Measurements from ENCODE around the gene ATF3. TPM values are rescaled to one million over a fixed set of nuclear protein-coding genes. Genes with fewer than 3 reads are reported as not detected.

The ATF3 gene
- polyA plus RNA-seq, 3 donors = 10.4 to 227 (median 13.3) TPM

- H3K4me3 ChIP-seq (replicated peaks in 1 of 3; ENCODE audit: low read depth in 2 of 3, low read length in 3 of 3) = no peak overlapping the region
- H4K20me1 ChIP-seq (ENCODE audit: insufficient read depth, low read length) = no peaks in the 10 kb centered on the region
- H3K79me2 ChIP-seq (ENCODE audit: insufficient read depth, low read length) = no peaks in the 10 kb centered on the region
- no CpG with 5 or more reads among the region's 7 CpGs for WGBS (ENCODE audit: insufficient coverage)
- Mint-ChIP-seq H3K36me3 (no peaks in the 10 kb centered on the region), H3K4me1 (peaks cover 16% of the 10 kb centered on the region), H3K4me3 (no peak overlapping the region), H3K27me3 (ENCODE audit: low read depth in 3 of 3) (peaks cover 10 to 18% (median 13%) of the 10 kb centered on the region in 3 donors), H3K9me3 (peaks cover 0 to 1% (median 0%) of the 10 kb centered on the region in 7 donors), H3K27ac (no peak overlapping the region)
- no peaks in the 10 kb centered on the region for H3K36me3 ChIP-seq (replicated peaks in 1 of 2; ENCODE audit: control insufficient read depth in 1 of 2, insufficient read depth in 2 of 2, low read length in 2 of 2)
- intact Hi-C loops (cut with micrococcal nuclease) = no loop called here
- H2AFZ ChIP-seq (ENCODE audit: insufficient read depth, low read depth, low read length, poor library complexity, severe bottlenecking) = no peak overlapping the region
- H3K27ac ChIP-seq (ENCODE audit: low read depth in 1 of 2, low read length in 2 of 2) = no peak overlapping the region
- TF ChIP-seq CTCF (IDR thresholded peaks at IDR 0.05) = no peak
- no peaks in the 10 kb centered on the region for H3K9me3 ChIP-seq (replicated peaks in 1 of 2; ENCODE audit: control insufficient read depth in 1 of 2, insufficient read depth in 1 of 2, low read length in 2 of 2)
- peaks cover 2 to 10% of the 10 kb centered on the region in 2 donors for H3K4me1 ChIP-seq (ENCODE audit: control insufficient read depth in 1 of 2, insufficient read depth in 2 of 2, low read length in 2 of 2)
- DNase-seq = no peak
- H3K27me3 ChIP-seq (ENCODE audit: control insufficient read depth in 2 of 2, insufficient read depth in 2 of 2, low read length in 2 of 2) = peaks cover 4 to 9% of the 10 kb centered on the region in 2 donors
- no peak overlapping the region for H3K4me2 ChIP-seq (replicated peaks; ENCODE audit: extremely low read depth, low read length, poor library complexity, severe bottlenecking)
- H3K9ac ChIP-seq (ENCODE audit: insufficient read depth, low read length, poor library complexity, severe bottlenecking) = no peak overlapping the region
Measured at GRCh38 chr1:212583643-212584042, 24.9 kb upstream of the ATF3 start.

GRCh38 chr1:212584092-212584886, 24.3 kb upstream of the ATF3 start:
- no peaks in the 10 kb centered on the region for H4K20me1 ChIP-seq (ENCODE audit: insufficient read depth, low read length)
- H3K79me2 ChIP-seq (ENCODE audit: insufficient read depth, low read length) = no peaks in the 10 kb centered on the region
- H3K4me3 Mint-ChIP-seq = no peak overlapping the region
- H3K4me1 Mint-ChIP-seq = peaks cover 15% of the 10 kb centered on the region
- peaks cover 11 to 18% (median 13%) of the 10 kb centered on the region in 3 donors for H3K27me3 Mint-ChIP-seq (ENCODE audit: low read depth in 3 of 3)
- H3K27me3 ChIP-seq (ENCODE audit: control insufficient read depth in 2 of 2, insufficient read depth in 2 of 2, low read length in 2 of 2) = peaks cover 4 to 9% of the 10 kb centered on the region in 2 donors
- H2AFZ ChIP-seq (ENCODE audit: insufficient read depth, low read depth, low read length, poor library complexity, severe bottlenecking) = no peak overlapping the region
- no peak overlapping the region for H3K9ac ChIP-seq (ENCODE audit: insufficient read depth, low read length, poor library complexity, severe bottlenecking)
- no peak overlapping the region for H3K4me3 ChIP-seq (replicated peaks in 1 of 3; ENCODE audit: low read depth in 2 of 3, low read length in 3 of 3)
- H3K9me3 Mint-ChIP-seq = peaks cover 0 to 1% (median 0%) of the 10 kb centered on the region in 7 donors
- peak overlapping the region in 1 of 7 donors; percentile 3 for H3K27ac Mint-ChIP-seq
- intact Hi-C loops (cut with micrococcal nuclease) = no loop called here
- H3K4me2 ChIP-seq (replicated peaks; ENCODE audit: extremely low read depth, low read length, poor library complexity, severe bottlenecking) = no peak overlapping the region
- no peak for DNase-seq
- no peak for TF ChIP-seq CTCF (IDR thresholded peaks at IDR 0.05)
- no peaks in the 10 kb centered on the region for H3K9me3 ChIP-seq (replicated peaks in 1 of 2; ENCODE audit: control insufficient read depth in 1 of 2, insufficient read depth in 1 of 2, low read length in 2 of 2)
- 86% methylated on average over 1 of the region's 5 CpGs for WGBS (ENCODE audit: insufficient coverage)
- H3K36me3 ChIP-seq (replicated peaks in 1 of 2; ENCODE audit: control insufficient read depth in 1 of 2, insufficient read depth in 2 of 2, low read length in 2 of 2) = no peaks in the 10 kb centered on the region
- no peaks in the 10 kb centered on the region for H3K36me3 Mint-ChIP-seq
- H3K27ac ChIP-seq (ENCODE audit: low read depth in 1 of 2, low read length in 2 of 2) = no peak overlapping the region
- H3K4me1 ChIP-seq (ENCODE audit: control insufficient read depth in 1 of 2, insufficient read depth in 2 of 2, low read length in 2 of 2) = peaks cover 0 to 8% of the 10 kb centered on the region in 2 donors
